ENCODE results near the gene C1orf50. TPM values are rescaled to one million over a fixed set of nuclear protein-coding genes. Genes with fewer than 3 reads are reported as not detected.

C1orf50 gene
- total and polyA plus RNA-seq, 2 donors from 2014 or later: 7.5 to 14.6 TPM

DNA sequence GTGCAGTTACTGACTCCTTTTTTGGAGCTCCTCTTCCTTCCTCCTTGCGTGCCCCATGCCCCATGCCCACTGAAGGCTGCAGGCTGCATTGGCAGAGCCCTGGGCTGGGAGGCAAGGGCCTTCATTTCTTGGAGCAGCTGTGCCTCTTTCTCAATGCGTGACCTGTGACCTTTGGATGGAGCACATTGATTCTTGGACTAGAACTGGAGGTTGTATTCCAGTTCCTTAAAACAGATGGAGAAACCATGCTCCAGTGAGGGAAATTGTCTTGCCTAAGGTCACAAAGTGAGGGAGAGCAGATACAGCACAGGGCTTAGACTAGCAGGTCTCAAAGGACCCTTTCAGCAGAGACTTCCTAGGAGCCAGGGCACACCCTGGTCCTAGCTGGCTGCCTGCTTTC is 26.8 kb downstream of the C1orf50 start:
- H3K9me3 ChIP-seq (ENCODE audit: control insufficient read depth in 2 of 3, insufficient read depth in 1 of 3, low read length in 3 of 3): no peaks in the 10 kb centered on the region
- no peak for FAIRE-seq
- no peak overlapping the region for H3K9ac ChIP-seq (ENCODE audit: low read length in 3 of 3)
- intact Hi-C loops (cut with DNase I): no loop called here
- DNase-seq: no peak
- no peaks in the 10 kb centered on the region for H3K4me1 ChIP-seq (ENCODE audit: control insufficient read depth in 2 of 3, insufficient read depth in 2 of 3, low read depth in 1 of 3, low read length in 3 of 3)
- no peaks in the 10 kb centered on the region for H3K27me3 ChIP-seq (ENCODE audit: control insufficient read depth, insufficient read depth, low read length)
- TF ChIP-seq, protein P1, sequence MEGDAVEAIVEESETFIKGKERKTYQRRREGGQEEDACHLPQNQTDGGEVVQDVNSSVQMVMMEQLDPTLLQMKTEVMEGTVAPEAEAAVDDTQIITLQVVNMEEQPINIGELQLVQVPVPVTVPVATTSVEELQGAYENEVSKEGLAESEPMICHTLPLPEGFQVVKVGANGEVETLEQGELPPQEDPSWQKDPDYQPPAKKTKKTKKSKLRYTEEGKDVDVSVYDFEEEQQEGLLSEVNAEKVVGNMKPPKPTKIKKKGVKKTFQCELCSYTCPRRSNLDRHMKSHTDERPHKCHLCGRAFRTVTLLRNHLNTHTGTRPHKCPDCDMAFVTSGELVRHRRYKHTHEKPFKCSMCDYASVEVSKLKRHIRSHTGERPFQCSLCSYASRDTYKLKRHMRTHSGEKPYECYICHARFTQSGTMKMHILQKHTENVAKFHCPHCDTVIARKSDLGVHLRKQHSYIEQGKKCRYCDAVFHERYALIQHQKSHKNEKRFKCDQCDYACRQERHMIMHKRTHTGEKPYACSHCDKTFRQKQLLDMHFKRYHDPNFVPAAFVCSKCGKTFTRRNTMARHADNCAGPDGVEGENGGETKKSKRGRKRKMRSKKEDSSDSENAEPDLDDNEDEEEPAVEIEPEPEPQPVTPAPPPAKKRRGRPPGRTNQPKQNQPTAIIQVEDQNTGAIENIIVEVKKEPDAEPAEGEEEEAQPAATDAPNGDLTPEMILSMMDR (IDR thresholded peaks at IDR 0.05; ENCODE audit: borderline replicate concordance, extremely low read depth, insufficient read depth): no peak
- H3K4me3 ChIP-seq (ENCODE audit: low read length in 3 of 3): no peak overlapping the region
- H3K36me3 ChIP-seq (ENCODE audit: control insufficient read depth in 2 of 3, insufficient read depth in 3 of 3, low read length in 3 of 3): no peaks in the 10 kb centered on the region
- no peak overlapping the region for H3K27ac ChIP-seq (ENCODE audit: low read depth in 2 of 2, low read length in 2 of 2)

DNA sequence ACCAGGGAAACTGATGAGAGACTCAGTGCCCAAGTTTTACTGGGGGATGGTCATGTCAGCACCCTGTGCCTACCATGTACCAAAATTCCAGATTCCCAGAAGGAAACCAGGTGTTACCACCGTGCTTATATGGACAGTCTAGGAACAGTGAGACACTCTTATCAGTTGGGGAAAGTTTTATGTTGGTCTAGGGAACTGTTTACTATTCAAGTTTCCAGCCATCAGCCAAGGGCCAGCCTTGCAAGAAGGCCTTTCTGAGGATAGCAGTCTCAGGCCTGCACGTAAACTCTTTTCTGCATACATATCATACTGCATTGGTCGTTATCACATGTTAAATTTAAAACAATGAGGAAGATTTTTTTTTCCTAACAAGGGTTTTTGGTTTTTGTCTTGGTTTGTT is 30.4 kb downstream of the C1orf50 start:
- intact Hi-C loops (cut with DNase I): no loop called here
- Histone ChIP-seq H3K9me3 (ENCODE audit: control insufficient read depth in 2 of 3, insufficient read depth in 1 of 3, low read length in 3 of 3) (no peaks in the 10 kb centered on the region), H3K4me3 (ENCODE audit: low read length in 3 of 3) (no peak overlapping the region), H3K4me1 (ENCODE audit: control insufficient read depth in 2 of 3, insufficient read depth in 2 of 3, low read depth in 1 of 3, low read length in 3 of 3) (no peaks in the 10 kb centered on the region), H3K27me3 (ENCODE audit: control insufficient read depth, insufficient read depth, low read length) (no peaks in the 10 kb centered on the region), H3K9ac (ENCODE audit: low read length in 3 of 3) (no peak overlapping the region), H3K36me3 (ENCODE audit: control insufficient read depth in 2 of 3, insufficient read depth in 3 of 3, low read length in 3 of 3) (no peaks in the 10 kb centered on the region), H3K27ac (ENCODE audit: low read depth in 2 of 2, low read length in 2 of 2) (no peak overlapping the region)
- FAIRE-seq (no peak), DNase-seq (no peak)
- TF ChIP-seq, protein P1 (IDR thresholded peaks at IDR 0.05; ENCODE audit: borderline replicate concordance, extremely low read depth, insufficient read depth): no peak

DNA sequence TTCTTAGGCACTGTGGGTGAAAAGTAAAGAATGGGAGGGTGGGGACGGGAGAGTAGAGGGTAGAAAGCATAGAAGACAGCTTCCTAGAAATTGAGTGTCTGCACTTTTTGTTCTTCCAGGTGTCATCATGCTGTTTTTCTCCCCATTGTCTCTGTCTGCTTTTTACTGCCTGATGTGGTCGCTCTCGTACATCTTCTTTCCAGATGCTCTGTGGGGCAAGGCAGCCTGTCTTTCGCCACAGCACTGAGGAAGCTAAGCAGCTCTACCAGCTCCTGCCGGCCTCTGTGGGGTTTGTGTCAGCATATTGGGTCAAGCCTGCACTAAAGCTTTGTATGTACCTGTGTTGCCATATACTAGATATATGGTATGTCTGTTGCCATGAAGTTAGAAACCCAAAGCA is 30.9 kb downstream of the C1orf50 start:
- Histone ChIP-seq H3K9ac (ENCODE audit: low read length in 3 of 3) (no peak overlapping the region), H3K4me3 (ENCODE audit: low read length in 3 of 3) (no peak overlapping the region), H3K9me3 (ENCODE audit: control insufficient read depth in 2 of 3, insufficient read depth in 1 of 3, low read length in 3 of 3) (no peaks in the 10 kb centered on the region), H3K36me3 (ENCODE audit: control insufficient read depth in 2 of 3, insufficient read depth in 3 of 3, low read length in 3 of 3) (no peaks in the 10 kb centered on the region), H3K4me1 (ENCODE audit: control insufficient read depth in 2 of 3, insufficient read depth in 2 of 3, low read depth in 1 of 3, low read length in 3 of 3) (no peaks in the 10 kb centered on the region), H3K27me3 (ENCODE audit: control insufficient read depth, insufficient read depth, low read length) (no peaks in the 10 kb centered on the region), H3K27ac (ENCODE audit: low read depth in 2 of 2, low read length in 2 of 2) (no peak overlapping the region)
- no peak for FAIRE-seq
- TF ChIP-seq, protein P1 (IDR thresholded peaks at IDR 0.05; ENCODE audit: borderline replicate concordance, extremely low read depth, insufficient read depth): no peak
- no peak for DNase-seq
- intact Hi-C loops (cut with DNase I): no loop called here

DNA sequence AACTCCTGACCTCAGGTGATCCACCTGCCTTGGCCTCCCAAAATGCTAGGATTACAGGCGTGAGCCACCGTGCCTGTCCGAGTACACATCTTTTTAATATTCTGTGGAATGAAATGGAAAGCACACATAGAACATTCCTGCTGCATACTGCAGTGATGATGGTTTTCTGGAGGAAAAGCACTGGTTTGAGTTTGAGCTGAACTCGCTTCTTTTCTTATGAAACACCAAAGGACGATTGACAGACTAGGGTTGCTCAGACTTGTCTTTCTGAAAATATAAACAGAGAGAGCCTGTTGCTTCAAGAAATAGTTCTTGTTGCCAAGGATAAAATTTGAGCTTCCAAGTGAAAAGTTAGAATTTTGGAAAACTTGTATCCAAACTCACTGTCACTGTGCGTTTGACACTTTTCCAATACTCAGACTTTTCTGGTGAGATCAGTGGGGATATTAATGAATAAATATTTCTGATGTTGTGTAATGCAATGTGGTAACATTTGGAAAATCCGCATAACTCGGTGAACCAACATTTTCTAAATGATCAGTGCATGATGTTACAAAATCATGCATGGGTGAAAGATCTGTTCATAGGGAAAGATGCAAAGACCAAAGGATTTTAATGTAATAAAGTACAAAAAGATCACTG is 34.9 kb downstream of the C1orf50 start:
- intact Hi-C loops (cut with DNase I): no loop called here
- Histone ChIP-seq H3K4me3 (ENCODE audit: low read length in 3 of 3) (no peak overlapping the region), H3K9ac (ENCODE audit: low read length in 3 of 3) (no peak overlapping the region), H3K27ac (ENCODE audit: low read depth in 2 of 2, low read length in 2 of 2) (no peak overlapping the region), H3K36me3 (ENCODE audit: control insufficient read depth in 2 of 3, insufficient read depth in 3 of 3, low read length in 3 of 3) (peaks cover 0 to 2% (median 0%) of the 10 kb centered on the region in 3 donors), H3K4me1 (ENCODE audit: control insufficient read depth in 2 of 3, insufficient read depth in 2 of 3, low read depth in 1 of 3, low read length in 3 of 3) (no peaks in the 10 kb centered on the region), H3K27me3 (ENCODE audit: control insufficient read depth, insufficient read depth, low read length) (no peaks in the 10 kb centered on the region), H3K9me3 (ENCODE audit: control insufficient read depth in 2 of 3, insufficient read depth in 1 of 3, low read length in 3 of 3) (no peaks in the 10 kb centered on the region)
- TF ChIP-seq, protein P1 (IDR thresholded peaks at IDR 0.05; ENCODE audit: borderline replicate concordance, extremely low read depth, insufficient read depth): no peak
- FAIRE-seq: no peak
- no peak for DNase-seq
